OCI-LY1 (cell line): Measurements from ENCODE around the gene MUC13.

Source experiments
- EZH2 ChIP-seq: fragments of 200-600 bp; sonication (generic), shearing (Covaris generic); IDR thresholded peaks from 2 replicates; pipeline ENCODE4 v1.8.0; 2017; ENCODE audit warnings: borderline replicate concordance, mixed run types, mild to moderate bottlenecking, antibody characterized with exemption, low read length, moderate library complexity, mixed read lengths
- TF ChIP-seq, protein P1 (sequence below): fragments of 200-600 bp; sonication (generic), shearing (Covaris generic); IDR thresholded peaks from 2 replicates; pipeline ENCODE4 v1.5.1; 2017; ENCODE audit warnings: mild to moderate bottlenecking, antibody characterized with exemption, low read length, moderate library complexity, mixed read lengths

DNA sequence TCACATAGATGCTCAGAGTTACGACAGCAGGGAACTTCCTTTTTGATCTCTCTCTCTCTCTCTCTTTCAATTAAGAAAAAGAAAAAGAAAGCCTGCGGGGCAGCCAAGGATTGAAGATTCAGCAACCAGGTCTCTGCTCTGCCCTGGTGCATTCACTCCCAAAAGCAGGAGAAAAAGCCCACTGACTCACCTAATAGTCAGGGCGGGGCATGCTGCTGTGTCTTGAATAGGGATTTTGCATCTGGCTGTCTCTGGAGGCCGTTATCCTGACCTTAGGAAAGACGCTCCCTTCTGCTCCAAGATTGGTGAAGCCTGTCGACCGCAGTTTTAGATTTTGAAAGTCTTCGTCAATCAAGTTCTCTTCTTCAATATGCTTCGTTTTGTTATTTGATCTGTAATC lies 26.6 kb downstream of the MUC13 start:
- TF ChIP-seq, protein P1, sequence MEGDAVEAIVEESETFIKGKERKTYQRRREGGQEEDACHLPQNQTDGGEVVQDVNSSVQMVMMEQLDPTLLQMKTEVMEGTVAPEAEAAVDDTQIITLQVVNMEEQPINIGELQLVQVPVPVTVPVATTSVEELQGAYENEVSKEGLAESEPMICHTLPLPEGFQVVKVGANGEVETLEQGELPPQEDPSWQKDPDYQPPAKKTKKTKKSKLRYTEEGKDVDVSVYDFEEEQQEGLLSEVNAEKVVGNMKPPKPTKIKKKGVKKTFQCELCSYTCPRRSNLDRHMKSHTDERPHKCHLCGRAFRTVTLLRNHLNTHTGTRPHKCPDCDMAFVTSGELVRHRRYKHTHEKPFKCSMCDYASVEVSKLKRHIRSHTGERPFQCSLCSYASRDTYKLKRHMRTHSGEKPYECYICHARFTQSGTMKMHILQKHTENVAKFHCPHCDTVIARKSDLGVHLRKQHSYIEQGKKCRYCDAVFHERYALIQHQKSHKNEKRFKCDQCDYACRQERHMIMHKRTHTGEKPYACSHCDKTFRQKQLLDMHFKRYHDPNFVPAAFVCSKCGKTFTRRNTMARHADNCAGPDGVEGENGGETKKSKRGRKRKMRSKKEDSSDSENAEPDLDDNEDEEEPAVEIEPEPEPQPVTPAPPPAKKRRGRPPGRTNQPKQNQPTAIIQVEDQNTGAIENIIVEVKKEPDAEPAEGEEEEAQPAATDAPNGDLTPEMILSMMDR, result no peak
- no peak for TF ChIP-seq EZH2
